GM12875 (cell line): ENCODE data around the gene SUZ12.
"Not testable (repeated sequence)": the region's sequence is repeated elsewhere in the genome, so short reads cannot be mapped to it uniquely, and the experiment has no call there.

Source experiments
- H3K4me3 ChIP-seq: one replicate; pipeline ENCODE4 v1.5.1; 2011; ENCODE audit warnings: low read depth, low read length, control low read depth
- TF ChIP-seq, protein P1 (sequence below): IDR thresholded peaks from 2 replicates; pipeline ENCODE4 v1.5.1; 2011; ENCODE audit warnings: low read depth, mild to moderate bottlenecking, control low read depth, inconsistent platforms, low read length, moderate library complexity, borderline replicate concordance; ENCODE audit not compliant: insufficient read depth

Gene SUZ12

DNA sequence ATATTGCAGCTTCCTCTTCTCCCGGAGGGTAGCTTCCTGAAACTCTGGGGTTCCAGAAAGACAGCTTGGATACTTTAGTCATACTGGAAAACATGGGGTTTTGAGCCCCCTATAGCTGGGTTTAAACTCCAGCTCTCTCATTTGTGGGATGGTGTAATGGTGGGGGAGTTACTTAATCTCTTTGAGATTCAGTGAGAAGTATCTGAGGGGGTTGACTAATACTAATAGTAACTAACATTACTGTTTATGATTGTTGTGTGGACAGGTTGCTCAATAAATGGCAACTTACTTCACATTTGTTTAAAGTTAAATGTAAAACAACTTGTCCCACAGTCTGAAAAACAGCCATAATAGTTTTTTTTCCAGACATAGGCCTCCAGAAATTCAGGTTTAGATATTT is 5.1 kb upstream of the SUZ12 start:
- TF ChIP-seq, protein P1, sequence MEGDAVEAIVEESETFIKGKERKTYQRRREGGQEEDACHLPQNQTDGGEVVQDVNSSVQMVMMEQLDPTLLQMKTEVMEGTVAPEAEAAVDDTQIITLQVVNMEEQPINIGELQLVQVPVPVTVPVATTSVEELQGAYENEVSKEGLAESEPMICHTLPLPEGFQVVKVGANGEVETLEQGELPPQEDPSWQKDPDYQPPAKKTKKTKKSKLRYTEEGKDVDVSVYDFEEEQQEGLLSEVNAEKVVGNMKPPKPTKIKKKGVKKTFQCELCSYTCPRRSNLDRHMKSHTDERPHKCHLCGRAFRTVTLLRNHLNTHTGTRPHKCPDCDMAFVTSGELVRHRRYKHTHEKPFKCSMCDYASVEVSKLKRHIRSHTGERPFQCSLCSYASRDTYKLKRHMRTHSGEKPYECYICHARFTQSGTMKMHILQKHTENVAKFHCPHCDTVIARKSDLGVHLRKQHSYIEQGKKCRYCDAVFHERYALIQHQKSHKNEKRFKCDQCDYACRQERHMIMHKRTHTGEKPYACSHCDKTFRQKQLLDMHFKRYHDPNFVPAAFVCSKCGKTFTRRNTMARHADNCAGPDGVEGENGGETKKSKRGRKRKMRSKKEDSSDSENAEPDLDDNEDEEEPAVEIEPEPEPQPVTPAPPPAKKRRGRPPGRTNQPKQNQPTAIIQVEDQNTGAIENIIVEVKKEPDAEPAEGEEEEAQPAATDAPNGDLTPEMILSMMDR = no peak
- H3K4me3 ChIP-seq = no peak overlapping the region

DNA sequence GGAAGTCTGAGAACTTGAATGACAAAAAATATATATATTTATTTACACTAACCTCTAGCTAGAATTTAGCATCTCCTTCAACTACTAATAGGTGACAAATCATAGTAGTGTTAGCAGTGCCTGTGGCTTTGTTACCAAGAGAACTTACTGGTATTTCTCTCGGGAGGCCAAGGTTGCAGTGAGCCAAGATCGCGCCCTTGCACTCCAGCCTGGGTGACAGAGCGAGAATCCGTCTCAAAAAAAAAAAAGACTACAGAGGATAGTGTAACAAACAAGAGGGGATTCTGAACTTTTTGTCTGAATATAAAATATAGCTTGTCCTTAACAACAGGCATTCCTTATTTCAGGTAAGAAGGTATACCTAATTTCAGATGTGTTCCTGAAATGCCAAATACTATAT is 1.3 kb upstream of the SUZ12 start:
- TF ChIP-seq, protein P1 = no peak

DNA sequence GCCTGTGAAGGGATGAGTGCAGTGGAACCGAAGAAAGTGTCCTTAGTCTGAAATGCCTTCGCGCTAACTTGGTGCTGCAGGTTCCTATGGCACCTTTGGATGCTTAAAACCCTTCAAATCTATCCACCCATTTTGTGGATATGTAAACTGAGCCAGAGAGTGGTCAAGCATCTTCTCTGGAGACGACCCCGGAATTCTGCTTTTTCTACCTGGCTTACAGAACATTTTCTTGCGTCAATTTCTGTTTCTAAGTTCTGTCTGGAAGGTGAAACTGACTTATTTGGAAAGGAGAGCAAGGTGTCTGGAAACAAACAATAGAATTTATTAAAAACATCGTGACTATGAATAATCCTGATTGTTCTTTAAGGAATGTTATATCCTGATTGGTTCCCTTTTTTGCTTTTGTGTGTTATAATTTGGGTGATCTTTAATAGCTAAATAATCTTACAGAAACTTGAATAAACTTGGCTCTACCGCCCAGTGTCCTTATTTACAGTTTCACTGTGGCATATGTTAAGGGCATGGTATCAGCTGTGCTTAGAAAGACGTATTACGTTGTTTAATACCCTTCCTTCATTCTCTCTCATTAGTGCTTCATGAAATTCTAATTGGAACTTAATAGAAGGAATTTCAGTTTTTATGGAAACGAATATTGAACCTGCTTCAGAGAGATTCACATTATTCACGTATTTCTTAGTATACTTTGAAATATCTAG is 1.3 kb downstream of the SUZ12 start:
- H3K4me3 ChIP-seq = peak overlapping the region; percentile 32

More for the DNA sequence above, 1.3 kb upstream of the SUZ12 start:
- H3K4me3 ChIP-seq = no peak overlapping the region

DNA sequence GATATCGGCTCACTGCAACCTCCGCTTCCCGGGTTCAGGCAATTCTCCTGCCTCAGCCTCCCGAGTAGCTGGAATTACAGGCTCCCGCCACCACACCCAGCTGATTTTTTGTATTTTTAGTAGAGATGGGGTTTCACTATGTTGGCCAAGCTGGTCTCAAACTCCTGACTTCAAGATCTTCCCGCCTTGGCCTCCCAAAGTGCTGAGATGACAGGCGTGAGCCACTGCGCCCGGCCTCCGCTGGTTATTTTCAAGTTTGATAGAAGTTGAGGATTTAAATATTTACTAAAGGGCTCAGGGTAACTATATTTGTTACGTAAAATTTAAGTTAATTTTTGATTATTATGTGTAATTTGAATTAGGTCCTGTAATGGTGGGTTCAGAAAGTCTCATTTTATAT is 5.1 kb downstream of the SUZ12 start:
- not testable (repeated sequence) for H3K4me3 ChIP-seq

DNA sequence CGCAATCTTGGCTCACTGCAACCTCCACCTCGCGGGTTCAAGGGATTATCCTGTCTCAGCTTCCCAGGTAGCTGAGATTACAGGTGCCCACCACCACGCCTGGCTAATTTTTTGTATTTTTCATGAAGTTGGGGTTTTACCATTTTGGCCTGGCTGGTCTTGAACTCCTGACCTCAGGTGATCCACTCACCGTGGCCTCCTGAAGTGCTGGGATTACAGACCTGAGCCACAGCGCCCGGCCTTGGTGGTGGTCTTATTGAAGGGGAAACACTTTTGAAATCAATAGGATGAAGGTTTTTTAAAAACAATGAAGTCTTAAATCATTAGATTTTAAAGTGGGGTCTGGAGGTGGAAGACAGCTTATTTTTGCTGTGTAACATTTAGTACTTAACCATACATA is 5.6 kb downstream of the SUZ12 start:
- not testable (repeated sequence) for H3K4me3 ChIP-seq

DNA sequence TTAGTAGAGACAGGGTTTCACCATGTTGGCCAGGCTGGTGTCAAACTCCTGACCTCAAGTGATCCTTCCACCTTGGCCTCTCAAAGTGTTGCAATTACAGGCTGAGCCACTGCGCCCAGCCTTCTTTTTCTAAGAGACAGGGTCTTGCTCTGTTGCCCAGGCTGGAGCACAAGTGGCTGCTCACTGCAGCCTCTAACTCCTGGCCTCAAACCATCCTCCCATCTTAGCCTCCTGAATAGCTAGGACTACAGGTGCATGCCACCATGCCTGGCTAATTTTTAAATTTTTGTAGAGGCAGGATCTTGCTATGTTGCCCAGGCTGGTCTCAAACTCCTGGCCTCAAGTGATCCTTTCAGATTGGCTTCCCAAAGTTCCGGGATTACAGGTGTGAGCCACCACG is 15.1 kb downstream of the SUZ12 start:
- not testable (repeated sequence) for H3K4me3 ChIP-seq

DNA sequence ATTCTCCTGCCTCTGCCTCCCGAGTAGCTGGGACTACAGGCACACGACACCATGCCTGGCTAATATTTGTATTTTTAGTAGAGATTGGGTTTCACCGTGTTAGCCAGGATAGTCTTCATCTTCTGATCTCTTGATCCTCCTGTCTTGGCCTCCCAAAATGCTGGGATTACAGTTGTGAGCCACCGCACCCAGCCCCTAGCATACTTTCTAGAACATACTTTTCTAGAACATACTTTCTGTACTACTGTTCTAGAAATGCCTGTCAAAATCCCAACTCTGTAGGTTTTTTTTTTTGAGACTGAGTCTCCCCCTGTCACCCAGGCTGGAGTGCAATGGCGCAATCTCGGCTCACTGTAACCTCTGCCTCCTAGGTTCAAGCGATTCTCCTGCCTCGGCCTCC is 27.3 kb downstream of the SUZ12 start:
- H3K4me3 ChIP-seq = not testable (repeated sequence)

DNA sequence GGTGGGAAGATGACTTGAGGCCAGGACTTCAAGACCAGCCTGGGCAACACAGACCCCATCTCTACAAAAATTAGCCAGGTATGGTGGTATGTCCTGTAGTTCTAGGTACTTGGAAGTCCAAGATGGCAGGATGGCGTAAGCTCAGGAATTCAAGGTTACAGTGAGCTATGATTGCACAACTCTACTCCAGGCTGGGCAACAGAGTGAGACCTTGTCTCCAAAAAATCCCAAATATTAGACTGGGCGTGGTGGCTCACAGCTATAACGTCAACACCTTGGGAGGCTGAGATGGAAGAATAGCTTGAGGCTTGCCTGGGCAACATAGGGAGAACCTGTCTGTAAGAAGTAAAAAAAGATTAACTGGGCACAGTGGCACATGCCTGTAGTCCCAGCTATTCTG is 30.8 kb downstream of the SUZ12 start:
- TF ChIP-seq, protein P1 = no peak
- H3K4me3 ChIP-seq = no peak overlapping the region

DNA sequence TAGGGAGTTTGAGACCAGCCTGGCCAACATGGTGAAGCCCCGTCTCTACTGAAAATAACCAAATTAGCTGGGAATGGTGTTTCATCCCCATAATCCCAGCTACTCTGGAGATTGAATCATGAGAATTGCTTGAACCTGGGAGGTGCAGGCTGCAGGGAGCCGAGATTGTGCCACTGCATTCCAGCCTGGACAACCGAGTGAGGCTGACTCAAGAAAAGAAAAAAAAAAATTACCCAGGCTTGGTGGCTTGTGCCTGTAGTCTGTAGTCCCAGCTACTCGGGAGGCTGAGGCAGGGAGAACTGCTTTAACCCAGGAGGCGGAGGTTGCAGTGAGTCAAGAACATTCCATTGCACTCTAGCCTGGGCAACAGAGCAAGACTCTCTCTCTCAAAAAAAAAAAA is 33.6 kb downstream of the SUZ12 start:
- H3K4me3 ChIP-seq = not testable (repeated sequence)

DNA sequence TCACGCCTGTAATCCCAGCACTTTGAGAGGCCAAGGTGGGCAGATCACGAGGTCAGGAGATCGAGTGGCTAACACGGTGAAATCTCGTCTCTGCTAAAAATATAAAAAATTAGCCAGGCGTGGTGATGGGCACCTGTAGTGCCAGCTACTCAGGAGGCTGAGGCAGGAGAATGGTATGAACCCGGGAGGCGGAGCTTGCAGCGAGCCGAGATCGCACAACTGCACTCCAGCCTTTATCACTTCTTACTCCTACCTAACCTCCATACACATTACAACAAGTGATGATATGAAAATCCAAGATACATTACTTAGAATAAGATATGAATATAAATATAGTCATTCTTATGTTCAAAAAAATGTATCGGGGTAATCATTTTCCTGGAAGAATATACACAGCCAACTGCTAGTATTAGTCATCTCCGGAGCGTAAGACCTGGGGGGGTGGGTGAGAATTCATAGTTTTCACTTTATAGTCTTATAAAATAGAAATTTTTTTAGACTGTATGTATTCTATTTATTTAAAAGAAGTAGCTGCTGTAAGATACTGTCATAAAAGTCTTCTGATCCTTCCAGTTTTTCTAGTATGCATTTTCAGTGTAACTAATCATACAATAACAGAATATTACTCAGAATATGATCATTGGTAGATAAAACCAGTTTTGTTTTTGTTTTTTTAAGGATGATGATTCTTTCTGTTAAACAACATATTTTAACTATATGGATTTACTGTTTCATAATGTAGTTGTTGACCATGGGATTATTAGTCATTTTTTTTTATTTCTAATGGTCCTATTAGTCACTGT is 37.7 kb downstream of the SUZ12 start:
- not testable (repeated sequence) for H3K4me3 ChIP-seq

DNA sequence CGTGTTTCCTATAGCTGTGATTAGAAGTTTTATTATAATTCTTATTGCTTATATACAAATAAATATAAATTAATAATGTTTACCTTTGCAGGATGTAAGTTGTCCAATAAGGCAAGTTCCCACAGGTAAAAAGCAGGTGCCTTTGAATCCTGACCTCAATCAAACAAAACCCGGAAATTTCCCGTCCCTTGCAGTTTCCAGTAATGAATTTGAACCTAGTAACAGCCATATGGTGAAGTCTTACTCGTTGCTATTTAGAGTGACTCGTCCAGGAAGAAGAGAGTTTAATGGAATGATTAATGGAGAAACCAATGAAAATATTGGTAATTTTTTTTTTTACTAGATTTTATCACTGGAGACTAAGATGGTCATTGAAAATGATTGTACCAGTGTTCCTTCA is 38.6 kb downstream of the SUZ12 start:
- not testable (repeated sequence) for H3K4me3 ChIP-seq

DNA sequence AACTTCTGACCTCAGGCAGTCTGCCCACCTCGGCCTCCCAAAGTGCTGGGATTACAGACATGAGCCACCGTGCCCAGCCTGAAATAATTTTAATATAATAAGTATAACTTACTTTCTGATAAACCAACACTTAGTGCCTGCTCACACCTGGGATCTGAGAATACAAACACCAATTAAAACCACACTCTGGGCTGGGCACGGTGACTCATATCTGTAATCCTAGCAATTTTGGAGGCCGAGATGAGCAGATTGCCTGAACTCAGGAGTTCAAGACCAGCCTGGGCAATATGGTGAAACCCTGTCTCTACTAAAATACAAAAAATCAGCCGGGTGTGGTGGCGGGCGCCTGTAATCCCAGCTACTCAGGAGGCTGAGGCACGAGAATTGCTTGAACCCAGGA is 55.0 kb downstream of the SUZ12 start:
- not testable (repeated sequence) for H3K4me3 ChIP-seq
